K562 (cell line): ENCODE measurements around the gene GINS3. TPM values are rescaled to one million over a fixed set of nuclear protein-coding genes. Genes with fewer than 3 reads are reported as not detected.

Experiments
- ATAC-seq: fragments of 200-7000 bp; cut with Tn5 transposase; 3 replicates; pipeline ENCODE4 v1.9.1; 2020; ENCODE audit warnings: moderate library complexity
- BruUV-seq: library from RNA; stranded (reverse); fragments of 400-500 nt; replicated peaks from 2 replicates; lab custom pipeline; 2021; lab: Mats Ljungman, UMichigan
- CTCF ChIA-PET: fragments of 300-600 bp; formaldehyde crosslinking; extraction: SDS; loops from one replicate; lab custom pipeline; 2021; ENCODE audit warnings: low intra/inter-chr PET ratio; lab: Yijun Ruan, JAX
- POLR2A ChIA-PET: fragments of 300-600, 350-650 bp; sonication (Branson Sonifier 250); formaldehyde crosslinking; extraction: SDS; loops from one replicate; lab custom pipeline; 2021; ENCODE audit warnings: antibody characterized with exemption, inconsistent platforms; lab: Yijun Ruan, JAX
- DNase-seq, 4 experiments: peaks; one replicate each; pipeline versions ENCODE4 v3.0.0 to v3.0.0-alpha.2; 2011 to 2018; ENCODE audit warnings: low spot score in 3 of 4, mixed read lengths in 3 of 4; ENCODE audit errors: extremely low read depth in 1 of 4
- FAIRE-seq: peaks from 2 replicates; lab custom pipeline; 2011; peaks lifted over from hg19 to GRCh38; lab: Jason Lieb, UNC
- H2AFZ ChIP-seq: 2 replicates; pipeline ENCODE4 v1.6.0; 2011; ENCODE audit warnings: low read depth, low read length, control low read depth, inconsistent platforms
- H3K27ac ChIP-seq: fragments of 200-600 bp; 3 replicates; pipeline ENCODE4 v1.8.0; 2011; ENCODE audit warnings: low read depth, mild to moderate bottlenecking, control low read depth, inconsistent platforms, low read length, moderate library complexity, mixed read lengths; ENCODE audit errors: extremely low read depth
- H3K27me3 ChIP-seq, 2 experiments: fragments of 300-600 bp in 1 of 2; 2 replicates in 1 of 2; 3 replicates in 1 of 2; pipeline versions ENCODE4 v1.6.0 to v1.8.0; 2011; ENCODE audit warnings: inconsistent platforms in 2 of 2, low read length in 2 of 2, mild to moderate bottlenecking in 1 of 2, mixed read lengths in 1 of 2, moderate library complexity in 1 of 2; ENCODE audit not compliant: control insufficient read depth in 2 of 2, insufficient read depth in 2 of 2
- H3K36me3 ChIP-seq: fragments of 300-600 bp; 3 replicates; pipeline ENCODE4 v1.8.0; 2011; ENCODE audit warnings: mild to moderate bottlenecking, low read length, inconsistent platforms; ENCODE audit not compliant: control insufficient read depth, insufficient read depth
- H3K4me1 ChIP-seq, 2 experiments: fragments of 200-600 bp in 1 of 2; replicated peaks in 1 of 2; 2 replicates in 1 of 2; 3 replicates in 1 of 2; pipeline versions ENCODE4 v1.5.1 to v1.8.0; 2011; ENCODE audit warnings: inconsistent platforms in 2 of 2, low read length in 2 of 2, mild to moderate bottlenecking in 1 of 2, mixed read lengths in 1 of 2, moderate library complexity in 1 of 2; ENCODE audit not compliant: control insufficient read depth in 2 of 2, insufficient read depth in 2 of 2
- H3K4me2 ChIP-seq: 2 replicates; pipeline ENCODE4 v1.6.1; 2011; ENCODE audit warnings: low read length, control low read depth, inconsistent platforms, mixed read lengths; ENCODE audit not compliant: insufficient read depth
- H3K4me3 ChIP-seq: fragments of 200-600 bp; sonication (generic), shearing (Covaris generic); 2 replicates; pipeline ENCODE4 v1.5.1; 2016; ENCODE audit warnings: control low read depth, inconsistent platforms
- H3K79me2 ChIP-seq: fragments of 200-600 bp; 3 replicates; pipeline ENCODE4 v1.8.0; 2011; ENCODE audit warnings: low read length, inconsistent platforms; ENCODE audit not compliant: control insufficient read depth, insufficient read depth
- H3K9ac ChIP-seq, 2 experiments: 2 replicates each; pipeline versions ENCODE4 v1.6.0 to v1.6.1; 2011; ENCODE audit warnings: low read depth in 2 of 2, low read length in 2 of 2, control low read depth in 1 of 2, inconsistent platforms in 1 of 2, mild to moderate bottlenecking in 1 of 2, mixed read lengths in 1 of 2; ENCODE audit not compliant: insufficient read depth in 1 of 2
- H3K9me1 ChIP-seq: one replicate; pipeline ENCODE4 v1.6.0; 2011; ENCODE audit warnings: inconsistent platforms, mild to moderate bottlenecking, low read length, moderate library complexity; ENCODE audit not compliant: control insufficient read depth, insufficient read depth
- H3K9me3 ChIP-seq: replicated peaks from 2 replicates; pipeline ENCODE4 v1.5.1; 2011; ENCODE audit warnings: low read depth, low read length, inconsistent platforms; ENCODE audit not compliant: control insufficient read depth, insufficient read depth
- H4K20me1 ChIP-seq: replicated peaks from 2 replicates; pipeline ENCODE4 v1.6.1; 2011; ENCODE audit warnings: low read length, inconsistent platforms, mixed read lengths; ENCODE audit not compliant: control insufficient read depth, insufficient read depth
- C11orf30 ChIP-seq: fragments of 450-650 bp; IDR thresholded peaks from 2 replicates; pipeline ENCODE4 v1.6.1; 2016; ENCODE audit warnings: low read depth, mild to moderate bottlenecking
- CBX1 ChIP-seq: sonication (generic); IDR thresholded peaks from 2 replicates; pipeline ENCODE4 v1.6.1; 2016; ENCODE audit warnings: antibody characterized with exemption, low read depth, mild to moderate bottlenecking
- CBX3 ChIP-seq, 2 experiments: IDR thresholded peaks; 1 replicate in 1 of 2; 2 replicates in 1 of 2; pipeline ENCODE4 v1.6.1; 2012; ENCODE audit warnings: inconsistent platforms in 2 of 2, low read length in 2 of 2, borderline replicate concordance in 1 of 2, control low read depth in 1 of 2
- CBX5 ChIP-seq: IDR thresholded peaks from 2 replicates; pipeline ENCODE4 v1.6.1; 2014; ENCODE audit warnings: low read depth, borderline replicate concordance
- EP300 ChIP-seq: IDR thresholded peaks from 2 replicates; pipeline ENCODE4 v1.6.1; 2012; ENCODE audit warnings: low read length, improper control_type of control experiment
- ETV1 ChIP-seq: fragments of 450-650 bp; conservative IDR thresholded peaks from 2 replicates; pipeline ENCODE4 v1.6.1; 2016; ENCODE audit warnings: missing genetic modification characterization, control low read depth, low read depth, missing compliant biosample characterization
- MEIS2 ChIP-seq: fragments of 450-650 bp; IDR thresholded peaks from 2 replicates; pipeline ENCODE4 v1.6.1; 2014; ENCODE audit warnings: mild to moderate bottlenecking; ENCODE audit not compliant: partially characterized antibody
- POLR2B ChIP-seq: fragments of 450-650 bp; IDR thresholded peaks from 2 replicates; pipeline ENCODE4 v1.6.1; 2018; ENCODE audit warnings: low read depth; ENCODE audit not compliant: partially characterized antibody
- TRIM28 ChIP-seq: fragments of 450-650 bp; IDR thresholded peaks from 2 replicates; pipeline ENCODE4 v1.6.1; 2017
- ZKSCAN3 ChIP-seq: fragments of 250-450 bp; sonication (Bioruptor Pico); IDR thresholded peaks from 2 replicates; pipeline ENCODE4 v1.4.0; 2020
- WGBS: fragments of 100-300 bp; shearing (Covaris generic); methylation state at CpG from one replicate; pipeline ENCODE4 v1.1.6; 2016; ENCODE audit warnings: low coverage, mixed read lengths; ENCODE audit not compliant: insufficient coverage; ENCODE audit errors: missing lambda C conversion rate; 5-methylcytosine and 5-hydroxymethylcytosine counted together
- in situ Hi-C: fragments of 300-500 bp; cut with MboI; formaldehyde crosslinking; loops from 4 replicates; pipeline ENCODE4 v1.15.0; 2018; ENCODE audit warnings: inconsistent platforms, mixed read lengths
- intact Hi-C: fragments of 100-400 bp; cut with micrococcal nuclease; formaldehyde crosslinking; loops from 2 replicates; pipeline ENCODE4 v1.14.2; 2022
- polyA plus RNA-seq, 8 experiments: library from polyadenylated mRNA; depleted of rRNA in 4 of 8; stranded (reverse) in 5 of 8; unstranded in 3 of 8; fragments of >200 nt; fragmentation: Nextera tagmentation in 2 of 8; fragmentation: Illumina TruSeq in 1 of 8; extraction: Ambion mirVana in 2 of 8; extraction: Trizol in 1 of 8; gene quantifications; 2 replicates each; pipeline versions ENCODE4 v1.2.1 to v1.2.3, GENCODE V29; 2011 to 2014; ENCODE audit warnings: inconsistent platforms in 1 of 8, missing spikeins in 1 of 8
- total RNA-seq, 7 experiments: library from RNA; depleted of rRNA in 6 of 7; stranded (reverse); fragments of >200 nt in 6 of 7; fragmentation: Illumina TruSeq in 2 of 7; extraction: Trizol in 2 of 7; gene quantifications; 2 replicates each; pipeline versions ENCODE4 v1.2.1 to v1.2.3, GENCODE V29; 2011 to 2021; ENCODE audit warnings: low replicate concordance in 1 of 7
- TF ChIP-seq, protein P1 (sequence below), 2 experiments: IDR thresholded peaks; 2 replicates each; pipeline ENCODE4 v1.6.1; 2011; ENCODE audit warnings: borderline replicate concordance in 1 of 2, control low read depth in 1 of 2, low read depth in 1 of 2, low read length in 1 of 2, mild to moderate bottlenecking in 1 of 2, mixed read lengths in 1 of 2, moderate library complexity in 1 of 2; ENCODE audit not compliant: insufficient read depth in 1 of 2, insufficient read length in 1 of 2, poor library complexity in 1 of 2, severe bottlenecking in 1 of 2; ENCODE audit errors: extremely low read depth in 1 of 2

The GINS3 gene
- total and polyA plus RNA-seq, 9 of the 15 experiments (the other 6 are each of a cell fraction or from before 2014, with no cell fraction given): 17.8 to 31.9 (median 25.4) TPM

DNA sequence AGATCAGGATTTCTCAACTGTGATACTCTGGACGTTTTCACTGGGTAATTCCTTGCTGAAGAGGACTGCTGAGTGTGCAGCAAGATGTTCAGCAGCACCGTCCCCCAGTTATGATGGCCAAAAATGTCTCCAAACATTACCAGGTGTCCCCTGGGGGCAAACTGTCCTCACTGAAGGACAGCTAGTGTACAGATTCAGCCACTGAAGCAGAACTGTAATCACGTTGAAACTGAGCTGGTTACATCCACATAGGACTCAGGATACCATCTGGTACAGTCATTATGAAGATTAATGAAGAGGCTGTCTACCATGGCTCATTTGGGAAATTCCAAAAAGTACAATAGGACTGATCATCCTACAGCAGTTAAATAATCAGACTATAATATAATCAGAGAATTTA lies 43.3 kb upstream of the GINS3 start:
- 0% methylated on average over 3 of the region's 3 CpGs for WGBS
- POLR2A ChIA-PET: interaction anchor here (0.7 kb wide), 1 partner anchor 59 kb away, joined by 3 read pairs; no protein-coding TSS in a partner anchor
- peak; percentile 2 for TF ChIP-seq MEIS2
- TF ChIP-seq C11orf30: no peak

GRCh38 chr16:58352690-58353089 lies 39.6 kb upstream of the GINS3 start:
- WGBS: 2% methylated on average over 8 of the region's 8 CpGs

More for the DNA sequence above, 43.3 kb upstream of the GINS3 start:
- Histone ChIP-seq H3K4me1 (peaks cover 2 to 5% of the 10 kb centered on the region in 2 experiments; a peak in 2 of 5 replicates), H3K79me2 (no peaks in the 10 kb centered on the region), H3K4me3 (no peak overlapping the region), H2AFZ (no peak overlapping the region), H3K36me3 (no peaks in the 10 kb centered on the region), H3K27ac (no peak overlapping the region), H3K9ac (no peak overlapping the region), H3K9me1 (no peaks in the 10 kb centered on the region), H3K27me3 (peaks cover 0 to 2% of the 10 kb centered on the region in 2 experiments; a peak in 2 of 5 replicates), H3K4me2 (no peak overlapping the region), H3K9me3 (peaks cover 2% of the 10 kb centered on the region; the same call in 1 of the 2 replicates), H4K20me1 (no peaks in the 10 kb centered on the region)
- CTCF ChIA-PET: no interaction called here
- FAIRE-seq (no peak), DNase-seq (no peak), ATAC-seq (no peak)
- in situ Hi-C loops: loop anchor here (10.0 kb wide), 1 partner anchor 296 kb away; no protein-coding TSS in a partner anchor
- BruUV-seq: no TSS peak
- intact Hi-C loops: no loop called here

More at GRCh38 chr16:58352690-58353089, 39.6 kb upstream of the GINS3 start:
- no TSS peak for BruUV-seq
- ChIA-PET CTCF (no interaction called here), POLR2A (no interaction called here)
- TF ChIP-seq EP300 (peak; percentile 30; the same call in 1 of the 2 replicates), ZKSCAN3 (CRISPR knock-in tag) (no peak), POLR2B (no peak), ETV1 (peak; percentile 60; the same call in 1 of the 2 replicates), TRIM28 (peak; percentile 85; the same call in 1 of the 2 replicates), CBX3 (IDR thresholded peaks at IDR 0.05; ENCODE audit: borderline replicate concordance in 1 of 2, low read length in 2 of 2) (peak in 1 of 2 experiments; percentile 82; a peak in 2 of 3 replicates), CBX1 (no peak), CBX5 (peak; percentile 72; the same call in 1 of the 2 replicates)
- TF ChIP-seq, protein P1, sequence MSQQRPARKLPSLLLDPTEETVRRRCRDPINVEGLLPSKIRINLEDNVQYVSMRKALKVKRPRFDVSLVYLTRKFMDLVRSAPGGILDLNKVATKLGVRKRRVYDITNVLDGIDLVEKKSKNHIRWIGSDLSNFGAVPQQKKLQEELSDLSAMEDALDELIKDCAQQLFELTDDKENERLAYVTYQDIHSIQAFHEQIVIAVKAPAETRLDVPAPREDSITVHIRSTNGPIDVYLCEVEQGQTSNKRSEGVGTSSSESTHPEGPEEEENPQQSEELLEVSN (IDR thresholded peaks at IDR 0.05; ENCODE audit: borderline replicate concordance in 1 of 2, extremely low read depth in 1 of 2, insufficient read depth in 1 of 2, insufficient read length in 1 of 2, low read depth in 1 of 2, low read length in 1 of 2, poor library complexity in 1 of 2, severe bottlenecking in 1 of 2): no peak
- H3K9me1 ChIP-seq: no peaks in the 10 kb centered on the region
- H3K4me1 ChIP-seq: no peaks in the 10 kb centered on the region; a peak in 1 of 5 replicates
- FAIRE-seq: no peak
- no peak overlapping the region for H3K9ac ChIP-seq
- no peak overlapping the region for H2AFZ ChIP-seq
- H3K9me3 ChIP-seq: peaks cover 2% of the 10 kb centered on the region; the same call in 1 of the 2 replicates
- DNase-seq: no peak
- in situ Hi-C loops: no loop called here
- H3K4me2 ChIP-seq: no peak overlapping the region
- intact Hi-C loops: no loop called here
- no peak overlapping the region for H3K4me3 ChIP-seq
- H3K79me2 ChIP-seq: no peaks in the 10 kb centered on the region
- H3K36me3 ChIP-seq: no peaks in the 10 kb centered on the region
- no peak for ATAC-seq
- no peaks in the 10 kb centered on the region for H4K20me1 ChIP-seq
- no peak overlapping the region for H3K27ac ChIP-seq
- peaks cover 0 to 2% of the 10 kb centered on the region in 2 experiments; a peak in 2 of 5 replicates for H3K27me3 ChIP-seq
